GM12878 (cell line): ENCODE results near the gene RGS6. TPM values are rescaled to one million over a fixed set of nuclear protein-coding genes. Genes with fewer than 3 reads are reported as not detected.
A peak's percentile ranks its signal among the peaks of the same experiment; 100 is the strongest.

Experiments used
- ATF7 ChIP-seq: fragments of 450-650 bp; IDR thresholded peaks from 2 replicates; pipeline ENCODE4 v1.6.1; 2016; ENCODE audit warnings: low read depth, mild to moderate bottlenecking
- BHLHE40 ChIP-seq, 2 experiments: fragments of 450-650 bp in 1 of 2; IDR thresholded peaks; 2 replicates each; pipeline ENCODE4 v1.6.1; 2011 to 2017; ENCODE audit warnings: low read depth in 2 of 2, borderline replicate concordance in 1 of 2, improper control_type of control experiment in 1 of 2, low read length in 1 of 2, mild to moderate bottlenecking in 1 of 2
- BMI1 ChIP-seq: fragments of 450-650 bp; IDR thresholded peaks from 2 replicates; pipeline ENCODE4 v1.6.1; 2016; ENCODE audit warnings: mild to moderate bottlenecking, moderate library complexity, borderline replicate concordance
- CHD4 ChIP-seq: fragments of 200-600 bp; sonication (generic); IDR thresholded peaks from 2 replicates; pipeline ENCODE4 v1.6.1; 2016; ENCODE audit warnings: mild to moderate bottlenecking
- EED ChIP-seq: sonication (generic); IDR thresholded peaks from 2 replicates; pipeline ENCODE4 v1.6.1; 2016; ENCODE audit warnings: antibody characterized with exemption, low read depth
- EP300 ChIP-seq, 2 experiments: fragments of 150-350 bp in 1 of 2; IDR thresholded peaks; 2 replicates each; pipeline ENCODE4 v1.6.1; 2011 to 2012; ENCODE audit warnings: low read depth in 2 of 2, low read length in 2 of 2, borderline replicate concordance in 1 of 2, improper control_type of control experiment in 1 of 2, inconsistent platforms in 1 of 2; ENCODE audit not compliant: control insufficient read depth in 1 of 2
- FOXK2 ChIP-seq: fragments of 450-650 bp; IDR thresholded peaks from 2 replicates; pipeline ENCODE4 v1.6.1; 2017; ENCODE audit warnings: mild to moderate bottlenecking, moderate library complexity
- FOXM1 ChIP-seq: IDR thresholded peaks from 2 replicates; pipeline ENCODE4 v1.6.1; 2012; ENCODE audit warnings: low read depth, mild to moderate bottlenecking, inconsistent platforms, low read length, moderate library complexity
- GATAD2B ChIP-seq: fragments of 450-650 bp; conservative IDR thresholded peaks from 2 replicates; pipeline ENCODE4 v1.6.1; 2017; ENCODE audit warnings: low read depth, mild to moderate bottlenecking, moderate library complexity
- HDAC2 ChIP-seq: fragments of 200-600 bp; sonication (generic); IDR thresholded peaks from 2 replicates; pipeline ENCODE4 v1.6.1; 2017
- HDGF ChIP-seq: fragments of 450-650 bp; IDR thresholded peaks from 2 replicates; pipeline ENCODE4 v1.6.1; 2016; ENCODE audit warnings: antibody characterized with exemption
- IKZF1 ChIP-seq: fragments of 450-650 bp; conservative IDR thresholded peaks from 2 replicates; pipeline ENCODE4 v1.6.1; 2017; ENCODE audit warnings: antibody characterized with exemption, mild to moderate bottlenecking
- NR2C1 ChIP-seq: fragments of 450-650 bp; IDR thresholded peaks from 2 replicates; pipeline ENCODE4 v1.6.1; 2017; ENCODE audit warnings: antibody characterized with exemption, mild to moderate bottlenecking, moderate library complexity
- PAX8 ChIP-seq: fragments of 450-650 bp; IDR thresholded peaks from 2 replicates; pipeline ENCODE4 v1.6.1; 2017; ENCODE audit warnings: mild to moderate bottlenecking, moderate library complexity
- PBX3 ChIP-seq: IDR thresholded peaks from 2 replicates; pipeline ENCODE4 v1.6.1; 2011; ENCODE audit warnings: mild to moderate bottlenecking, low read depth, low read length, moderate library complexity; ENCODE audit not compliant: insufficient replicate concordance
- PML ChIP-seq: IDR thresholded peaks from 2 replicates; pipeline ENCODE4 v1.6.1; 2012; ENCODE audit warnings: low read length, inconsistent platforms
- POLR2AphosphoS2 ChIP-seq: IDR thresholded peaks from 2 replicates; pipeline ENCODE4 v1.6.1; 2011; ENCODE audit warnings: low read depth, mild to moderate bottlenecking, low read length, improper control_type of control experiment, moderate library complexity
- RAD21 ChIP-seq: IDR thresholded peaks from 2 replicates; pipeline ENCODE4 v1.6.1; 2011; ENCODE audit warnings: mild to moderate bottlenecking, low read depth, low read length, moderate library complexity; ENCODE audit not compliant: insufficient read depth
- RB1 ChIP-seq: fragments of 450-650 bp; formaldehyde crosslinking; IDR thresholded peaks from 2 replicates; pipeline ENCODE4 v1.6.1; 2017; ENCODE audit warnings: mild to moderate bottlenecking, borderline replicate concordance
- RCOR1 ChIP-seq: conservative IDR thresholded peaks from 2 replicates; pipeline ENCODE4 v1.6.1; 2012; ENCODE audit warnings: low read depth, low read length, improper control_type of control experiment
- RFX5 ChIP-seq: IDR thresholded peaks from 2 replicates; pipeline ENCODE4 v1.6.1; 2011; ENCODE audit warnings: low read depth, low read length, improper control_type of control experiment
- SIN3A ChIP-seq: IDR thresholded peaks from 2 replicates; pipeline ENCODE4 v1.6.1; 2012; ENCODE audit warnings: low read depth, low read length, improper control_type of control experiment
- SMC3 ChIP-seq: IDR thresholded peaks from 2 replicates; pipeline ENCODE4 v1.6.1; 2011; ENCODE audit warnings: low read length, improper control_type of control experiment, borderline replicate concordance
- SRF ChIP-seq, 2 experiments: IDR thresholded peaks; 2 replicates each; pipeline ENCODE4 v1.6.1; 2011; ENCODE audit warnings: low read depth in 2 of 2, low read length in 2 of 2, mild to moderate bottlenecking in 1 of 2, moderate library complexity in 1 of 2
- STAT3 ChIP-seq: IDR thresholded peaks from 2 replicates; pipeline ENCODE4 v1.6.1; 2011; ENCODE audit warnings: low read depth, low read length, improper control_type of control experiment
- TCF12 ChIP-seq: IDR thresholded peaks from 2 replicates; pipeline ENCODE4 v1.6.1; 2011; ENCODE audit warnings: low read depth, mild to moderate bottlenecking, low read length
- ZBTB40 ChIP-seq: fragments of 450-650 bp; IDR thresholded peaks from 2 replicates; pipeline ENCODE4 v1.6.1; 2016; ENCODE audit warnings: mild to moderate bottlenecking, moderate library complexity, borderline replicate concordance
- ZNF24 ChIP-seq: fragments of 450-650 bp; IDR thresholded peaks from 2 replicates; pipeline ENCODE4 v1.6.1; 2017; ENCODE audit warnings: antibody characterized with exemption, mild to moderate bottlenecking
- ZNF622 ChIP-seq: fragments of 450-650 bp; IDR thresholded peaks from 2 replicates; pipeline ENCODE4 v1.6.1; 2017; ENCODE audit warnings: mild to moderate bottlenecking, inconsistent platforms
- ZSCAN29 ChIP-seq: fragments of 450-650 bp; IDR thresholded peaks from 2 replicates; pipeline ENCODE4 v1.6.1; 2017; ENCODE audit warnings: mild to moderate bottlenecking, moderate library complexity
- polyA plus RNA-seq, 11 experiments: library from polyadenylated mRNA; depleted of rRNA in 4 of 11; unstranded in 6 of 11; stranded (reverse) in 5 of 11; fragments of >200 nt; fragmentation: Nextera tagmentation in 4 of 11; fragmentation: Illumina TruSeq in 1 of 11; extraction: Ambion mirVana in 4 of 11; extraction: Trizol in 1 of 11; gene quantifications; 1 replicate in 1 of 11; 2 replicates in 10 of 11; pipeline versions ENCODE4 v1.2.1 to v1.2.3, GENCODE V29; 2011 to 2016; ENCODE audit warnings: inconsistent platforms in 2 of 11, missing spikeins in 2 of 11, low read depth in 1 of 11
- total RNA-seq, 4 experiments: library from RNA; depleted of rRNA in 3 of 4; stranded (reverse); fragments of >200 nt in 3 of 4; fragmentation: Illumina TruSeq in 1 of 4; extraction: Trizol in 1 of 4; gene quantifications; 2 replicates each; pipeline versions ENCODE4 v1.2.1 to v1.2.3, GENCODE V29; 2013 to 2021

RGS6 gene
- total and polyA plus RNA-seq, 10 of the 15 experiments (the other 5 are each of a cell fraction or from before 2014, with no cell fraction given), result 3.9 to 18.1 (median 12.4) TPM

- TF ChIP-seq IKZF1 (peak; percentile 72; the same call in 1 of the 2 replicates), FOXM1 (peak; percentile 90; the same call in 1 of the 2 replicates), STAT3 (no peak), ZNF24 (no peak), PAX8 (no peak), PBX3 (no peak), PML (no peak; the same call in 1 of the 2 replicates), EED (peak; percentile 86), RB1 (no peak), HDGF (no peak), SIN3A (no peak), CHD4 (no peak), POLR2AphosphoS2 (no peak), EP300 (IDR thresholded peaks at IDR 0.05; ENCODE audit: borderline replicate concordance in 1 of 2, control insufficient read depth in 1 of 2, low read depth in 2 of 2, low read length in 2 of 2) (peak; percentile 65 to 74; a peak in 3 of 4 replicates), ZNF622 (no peak), RAD21 (no peak), BHLHE40 (IDR thresholded peaks at IDR 0.05; ENCODE audit: borderline replicate concordance in 1 of 2, low read depth in 2 of 2, low read length in 1 of 2) (peak; percentile 49 to 55; a peak in 2 of 4 replicates), RFX5 (no peak), ZSCAN29 (0 out of 2 replicates have a peak, but pooled peaks have one; percentile 30), SRF (IDR thresholded peaks at IDR 0.05; ENCODE audit: low read depth in 2 of 2, low read length in 2 of 2) (0 out of 4 replicates have a peak, but pooled peaks of 1 of the 2 experiments have one; percentile 29), ZBTB40 (0 out of 2 replicates have a peak, but pooled peaks have one; percentile 10), GATAD2B (no peak), RCOR1 (no peak), BMI1 (no peak), SMC3 (peak; percentile 3; the same call in 1 of the 2 replicates), HDAC2 (no peak), FOXK2 (no peak), NR2C1 (peak; percentile 31; the same call in 1 of the 2 replicates), ATF7 (no peak), TCF12 (no peak)
These were observed 68.7 kb downstream of the RGS6 start (continued) for GRCh38 chr14:72000907-72001306.
